GM10266 (cell line): Measurements from ENCODE around the gene MDM2.

Experiments used
- DNase-seq: peaks from one replicate; pipeline ENCODE4 v3.0.0; 2012; ENCODE audit errors: extremely low spot score
- TF ChIP-seq, protein P1 (sequence below): IDR thresholded peaks from 2 replicates; pipeline ENCODE4 v1.5.1; 2012; ENCODE audit warnings: mild to moderate bottlenecking, low read depth; ENCODE audit not compliant: control insufficient read depth, insufficient read depth; ENCODE audit errors: missing control alignments

MDM2 gene

DNA sequence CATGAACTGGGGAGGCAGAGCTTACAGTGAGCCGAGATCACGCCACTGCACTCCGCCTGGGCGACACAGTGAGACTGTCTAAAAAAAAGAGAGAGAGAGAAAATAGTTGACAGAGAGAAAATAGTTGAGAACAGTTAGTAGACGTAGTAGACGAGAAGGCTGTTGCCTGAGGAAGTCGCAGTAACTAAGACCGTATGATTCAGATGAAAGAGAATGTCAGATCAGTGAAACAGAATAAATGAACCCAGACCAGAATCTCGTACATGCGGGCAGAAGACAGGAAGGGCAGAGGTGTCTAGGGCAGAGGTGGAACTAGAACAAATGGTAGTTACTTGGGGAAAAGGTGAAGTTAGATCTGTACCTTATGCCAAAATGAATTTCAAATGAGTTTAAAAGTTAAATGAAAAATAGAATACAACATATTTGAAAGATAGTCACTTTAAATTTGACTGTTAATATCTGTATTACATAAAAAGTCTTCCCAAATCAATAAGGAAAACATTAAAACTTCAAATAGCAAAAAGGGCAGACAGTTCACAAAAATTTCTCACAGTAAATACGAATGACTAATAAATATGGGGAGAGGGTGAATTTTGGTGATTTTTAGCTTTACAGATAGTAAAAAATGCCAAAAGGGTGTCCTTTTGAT, 17.7 kb downstream of the MDM2 start:
- TF ChIP-seq, protein P1, sequence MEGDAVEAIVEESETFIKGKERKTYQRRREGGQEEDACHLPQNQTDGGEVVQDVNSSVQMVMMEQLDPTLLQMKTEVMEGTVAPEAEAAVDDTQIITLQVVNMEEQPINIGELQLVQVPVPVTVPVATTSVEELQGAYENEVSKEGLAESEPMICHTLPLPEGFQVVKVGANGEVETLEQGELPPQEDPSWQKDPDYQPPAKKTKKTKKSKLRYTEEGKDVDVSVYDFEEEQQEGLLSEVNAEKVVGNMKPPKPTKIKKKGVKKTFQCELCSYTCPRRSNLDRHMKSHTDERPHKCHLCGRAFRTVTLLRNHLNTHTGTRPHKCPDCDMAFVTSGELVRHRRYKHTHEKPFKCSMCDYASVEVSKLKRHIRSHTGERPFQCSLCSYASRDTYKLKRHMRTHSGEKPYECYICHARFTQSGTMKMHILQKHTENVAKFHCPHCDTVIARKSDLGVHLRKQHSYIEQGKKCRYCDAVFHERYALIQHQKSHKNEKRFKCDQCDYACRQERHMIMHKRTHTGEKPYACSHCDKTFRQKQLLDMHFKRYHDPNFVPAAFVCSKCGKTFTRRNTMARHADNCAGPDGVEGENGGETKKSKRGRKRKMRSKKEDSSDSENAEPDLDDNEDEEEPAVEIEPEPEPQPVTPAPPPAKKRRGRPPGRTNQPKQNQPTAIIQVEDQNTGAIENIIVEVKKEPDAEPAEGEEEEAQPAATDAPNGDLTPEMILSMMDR: no peak
- DNase-seq: no peak

DNA sequence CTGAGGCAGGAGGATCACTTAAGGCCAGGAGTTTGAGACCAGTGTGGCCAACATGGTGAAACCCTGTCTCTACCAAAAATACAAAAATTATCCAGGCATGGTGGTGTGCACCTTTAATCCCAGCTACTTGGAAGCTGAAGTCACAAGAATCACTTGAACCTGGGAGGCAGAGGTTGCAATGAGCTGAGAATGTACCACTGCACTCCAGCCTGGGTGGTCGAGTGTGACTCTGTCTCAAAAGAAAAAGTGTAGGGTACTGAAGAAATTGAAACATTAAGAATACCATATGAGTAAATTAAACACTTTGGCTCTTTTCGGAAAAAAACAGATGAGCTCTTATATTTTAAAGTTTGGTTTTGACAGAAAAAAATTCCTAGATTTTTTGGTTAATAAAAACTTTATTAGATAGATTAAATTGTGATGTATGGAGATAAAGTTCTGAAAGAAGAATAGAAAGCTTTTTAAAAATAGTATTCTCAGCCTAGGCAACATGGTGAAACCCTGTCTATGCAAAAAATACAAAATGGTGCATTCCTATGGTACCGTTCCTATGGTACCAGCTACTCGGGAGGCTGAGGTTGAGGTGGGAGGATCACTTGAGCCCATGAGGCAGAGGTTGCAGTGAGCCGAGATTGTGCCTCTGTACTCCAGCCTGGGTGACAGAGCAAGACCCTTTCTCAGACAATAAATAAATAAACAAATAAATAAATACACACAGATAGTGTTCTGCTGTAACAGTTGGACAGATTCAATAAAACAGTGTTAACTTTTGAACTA, 20.1 kb downstream of the MDM2 start:
- no peak for DNase-seq
- TF ChIP-seq, protein P1: no peak

DNA sequence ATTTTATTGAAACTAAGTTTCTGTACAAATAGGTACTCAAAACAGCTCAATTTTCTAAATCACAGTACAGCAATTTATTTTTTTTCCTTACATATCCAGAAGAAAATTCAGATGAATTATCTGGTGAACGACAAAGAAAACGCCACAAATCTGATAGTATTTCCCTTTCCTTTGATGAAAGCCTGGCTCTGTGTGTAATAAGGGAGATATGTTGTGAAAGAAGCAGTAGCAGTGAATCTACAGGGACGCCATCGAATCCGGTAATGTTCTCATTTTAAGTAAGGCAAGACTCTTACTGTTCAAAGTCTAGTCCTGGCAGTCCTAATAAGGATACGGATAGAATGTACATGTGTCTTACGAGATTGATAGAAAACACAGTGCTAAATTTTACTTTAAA, 20.7 kb downstream of the MDM2 start:
- TF ChIP-seq, protein P1: no peak
- no peak for DNase-seq

DNA sequence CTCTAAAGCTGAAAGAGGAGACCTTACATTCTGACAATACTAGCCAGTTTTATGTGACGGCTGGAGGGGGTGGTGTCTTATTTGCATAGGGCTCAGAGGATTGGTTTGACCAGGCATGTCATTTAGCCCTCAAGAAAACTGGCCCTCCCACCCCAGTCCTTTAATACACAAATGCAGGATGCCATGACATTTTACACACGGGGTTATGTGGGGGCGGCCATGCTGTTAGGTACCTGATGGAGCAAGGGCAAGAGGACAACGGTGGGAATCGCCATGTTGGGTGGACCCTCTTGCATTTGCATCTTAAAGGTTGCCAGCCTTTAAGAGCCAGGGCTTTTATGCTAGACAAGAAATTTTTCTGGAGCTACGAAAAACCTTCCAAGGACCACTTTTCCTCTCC, 23.3 kb downstream of the MDM2 start:
- TF ChIP-seq, protein P1: no peak
- no peak for DNase-seq

DNA sequence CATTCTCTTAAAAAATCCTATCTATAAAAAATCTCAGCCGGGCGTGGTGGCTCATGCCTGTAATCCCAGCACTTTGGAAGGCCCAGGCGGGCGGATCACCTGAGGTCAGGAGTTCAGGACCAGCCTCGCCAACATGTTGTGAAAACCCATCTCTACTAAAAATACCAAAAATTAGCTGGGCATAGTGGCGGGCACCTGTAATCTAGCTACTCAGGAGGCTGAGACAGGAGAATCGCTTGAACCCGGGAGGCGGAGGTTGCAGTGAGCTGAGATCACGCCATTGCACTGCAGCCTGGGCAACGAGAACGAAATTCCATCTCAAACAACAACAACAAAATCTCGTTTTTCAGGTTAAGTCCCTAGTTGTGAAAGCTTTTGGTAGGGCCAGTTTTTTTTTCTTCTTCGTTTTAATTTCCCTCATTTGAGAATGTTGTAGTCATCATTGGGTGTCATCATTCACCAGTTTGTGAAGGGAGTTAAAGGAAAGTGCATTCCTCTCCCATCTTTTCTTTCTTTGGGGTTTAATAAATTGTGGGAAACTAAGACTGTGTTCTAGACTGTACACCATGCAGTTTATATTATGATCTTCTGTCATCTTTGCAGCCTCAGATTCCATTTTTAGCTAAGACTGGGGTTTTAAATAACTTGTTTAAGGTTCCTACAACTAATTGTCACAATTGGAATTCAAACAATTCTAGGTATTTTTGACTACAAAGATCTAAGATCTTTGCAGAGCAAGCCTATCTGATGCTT, 23.9 kb downstream of the MDM2 start:
- DNase-seq: no peak
- TF ChIP-seq, protein P1: no peak

DNA sequence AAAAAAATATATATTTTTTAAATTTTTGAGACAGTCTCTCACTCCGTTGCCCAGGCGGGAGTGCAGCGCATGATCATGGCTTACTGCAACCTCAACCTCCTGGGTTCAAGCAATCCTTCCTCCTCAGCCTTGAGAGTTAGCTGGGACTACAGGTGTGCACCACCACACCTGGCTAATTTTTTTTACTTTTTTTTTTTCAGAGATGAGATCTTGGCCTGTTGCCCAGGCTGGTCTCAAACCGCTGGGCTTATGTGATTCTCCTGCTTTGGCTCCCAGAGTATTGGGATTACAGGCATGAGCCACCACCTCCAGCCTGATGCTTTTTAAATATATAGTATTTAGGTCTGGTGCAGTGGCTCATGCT, 24.5 kb downstream of the MDM2 start:
- TF ChIP-seq, protein P1: no peak
- DNase-seq: no peak
